Measurements from ENCODE around the gene C1QTNF6.

Gene C1QTNF6

DNA sequence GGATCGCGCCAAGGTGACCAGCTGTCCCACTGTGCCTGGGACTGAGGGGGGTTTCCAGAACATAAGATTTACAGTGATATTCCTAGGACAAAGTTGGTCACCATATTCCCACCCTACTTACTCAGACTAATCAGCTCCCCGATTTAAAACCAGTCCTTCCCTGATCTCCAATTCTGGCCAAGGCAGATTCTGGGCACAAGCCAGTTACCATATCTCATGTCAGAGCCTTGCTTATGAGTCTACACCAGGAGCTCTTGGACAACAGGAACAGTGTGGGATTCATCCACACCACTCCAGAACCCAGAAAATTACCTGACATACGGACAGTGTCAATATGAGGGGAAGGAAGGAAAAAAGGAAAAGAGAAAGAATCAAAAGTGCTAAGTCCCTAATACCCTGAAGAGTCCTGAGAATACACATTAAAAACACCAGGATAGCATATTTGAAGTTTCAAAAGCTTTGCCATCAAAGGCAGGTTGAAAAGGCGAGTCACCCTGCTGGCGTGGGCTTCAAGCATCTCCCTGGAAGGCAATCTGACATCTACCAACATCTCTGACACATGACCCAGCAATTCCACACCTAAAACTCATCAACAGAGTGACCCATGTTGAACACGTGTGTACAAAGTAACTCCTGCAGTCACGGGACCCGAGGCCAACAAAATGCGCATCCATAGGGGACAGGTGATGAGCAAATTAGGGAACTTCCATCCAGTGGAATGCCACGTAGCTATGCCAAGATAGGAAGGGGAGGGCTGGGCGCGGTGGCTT is 30.3 kb downstream of the C1QTNF6 start:
- no peak for DNase-seq

GRCh38 chr22:37156686-37157435 is 31.2 kb downstream of the C1QTNF6 start:
- no peak for DNase-seq

DNA sequence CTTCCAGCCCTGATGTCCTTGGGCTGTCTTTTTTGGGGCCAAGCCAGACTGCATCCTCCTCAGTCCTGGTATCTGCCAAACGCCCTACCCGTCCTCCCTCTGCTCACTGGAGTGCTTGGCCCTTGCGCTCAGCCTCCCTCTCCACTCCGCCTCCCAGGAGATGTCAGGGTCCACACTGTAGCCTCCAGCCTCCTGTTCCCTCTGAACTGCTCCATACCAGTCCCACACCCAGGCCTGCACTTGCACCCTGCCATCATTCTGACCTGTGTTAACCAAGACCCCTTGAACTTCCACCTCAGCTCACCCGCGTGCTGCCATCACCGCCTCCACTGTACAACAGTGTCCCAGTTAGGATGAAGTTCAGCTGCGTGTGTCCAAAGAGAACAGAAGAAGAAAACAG is 32.1 kb downstream of the C1QTNF6 start:
- no peak for DNase-seq

- DNase-seq = no peak
These were observed 32.9 kb downstream of the C1QTNF6 start for GRCh38 chr22:37154925-37155712.

GRCh38 chr22:37153901-37154300 is 34.1 kb downstream of the C1QTNF6 start:
- DNase-seq = no peak

GRCh38 chr22:37151401-37151800 is 36.6 kb downstream of the C1QTNF6 start:
- DNase-seq = no peak

DNA sequence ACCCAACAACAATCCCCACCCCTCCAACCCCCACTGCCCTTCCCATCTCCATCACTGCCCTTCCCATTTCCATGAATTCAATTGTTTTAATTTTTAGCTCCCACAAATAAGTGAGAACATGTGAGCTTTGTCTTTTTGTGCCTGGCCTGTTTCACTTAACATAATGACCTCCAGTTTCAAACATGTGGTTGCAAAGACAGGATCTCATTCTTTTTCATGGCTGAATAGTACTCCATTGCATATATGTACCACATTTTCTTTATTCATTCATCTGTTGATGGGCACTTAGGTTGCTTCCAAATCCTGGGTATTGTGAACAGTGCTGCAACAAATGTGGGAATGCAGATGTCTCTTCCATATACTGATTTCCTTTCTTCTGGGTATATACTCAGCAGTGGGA is 37.3 kb downstream of the C1QTNF6 start:
- no peak for DNase-seq

- DNase-seq = no peak
These were observed 39.0 kb downstream of the C1QTNF6 start for GRCh38 chr22:37148742-37149665.

DNA sequence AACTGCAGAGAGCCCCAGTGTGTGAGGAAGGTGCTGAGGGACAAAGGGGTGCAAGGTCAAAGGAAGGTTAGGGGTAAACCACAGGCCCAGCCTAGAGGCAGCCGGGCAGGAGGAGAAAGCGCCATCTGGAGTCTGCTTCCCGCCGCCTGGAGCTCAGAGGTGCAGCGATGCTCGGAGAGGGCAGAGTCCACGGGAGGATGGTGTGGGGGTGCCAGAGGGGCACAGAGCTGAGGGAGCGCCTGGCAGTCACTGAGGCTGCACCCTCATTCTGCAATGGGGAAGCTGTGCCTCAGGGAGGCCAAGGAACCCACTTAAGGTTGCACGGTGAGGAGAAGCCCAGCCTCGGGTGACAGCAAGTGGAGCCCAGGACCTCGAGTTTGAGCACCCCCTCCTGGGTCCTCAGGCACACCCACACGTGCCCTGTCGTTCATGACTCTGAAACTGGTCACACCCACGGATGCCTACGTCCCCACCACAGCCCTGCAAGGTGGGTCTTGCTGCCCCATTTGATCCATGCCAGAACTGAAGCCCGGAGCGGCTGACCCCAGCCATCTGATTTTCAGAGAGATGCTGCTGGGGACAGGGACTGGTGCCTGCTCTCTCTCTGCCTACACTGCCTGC is 39.9 kb downstream of the C1QTNF6 start:
- DNase-seq = no peak

GRCh38 chr22:37147186-37147990 is 40.7 kb downstream of the C1QTNF6 start:
- no peak for DNase-seq

GRCh38 chr22:37146507-37147180 is 41.4 kb downstream of the C1QTNF6 start:
- no peak for DNase-seq

DNA sequence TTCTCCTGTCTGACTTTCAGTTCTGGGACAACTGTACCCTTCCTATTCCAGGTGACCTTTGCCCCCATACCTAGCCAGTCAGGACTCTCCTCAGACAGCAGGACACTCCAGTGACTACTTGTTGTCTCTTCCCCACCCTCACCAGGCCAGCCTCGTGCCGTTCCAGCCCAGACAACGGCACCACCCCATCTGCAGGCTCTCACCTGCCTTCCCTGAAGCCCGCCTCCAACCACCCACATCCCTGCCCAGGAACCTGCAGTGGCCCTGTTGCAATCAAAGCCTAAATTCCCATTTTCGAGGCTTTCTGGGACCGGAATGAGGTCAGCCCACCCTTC is 42.0 kb downstream of the C1QTNF6 start:
- no peak for DNase-seq

DNA sequence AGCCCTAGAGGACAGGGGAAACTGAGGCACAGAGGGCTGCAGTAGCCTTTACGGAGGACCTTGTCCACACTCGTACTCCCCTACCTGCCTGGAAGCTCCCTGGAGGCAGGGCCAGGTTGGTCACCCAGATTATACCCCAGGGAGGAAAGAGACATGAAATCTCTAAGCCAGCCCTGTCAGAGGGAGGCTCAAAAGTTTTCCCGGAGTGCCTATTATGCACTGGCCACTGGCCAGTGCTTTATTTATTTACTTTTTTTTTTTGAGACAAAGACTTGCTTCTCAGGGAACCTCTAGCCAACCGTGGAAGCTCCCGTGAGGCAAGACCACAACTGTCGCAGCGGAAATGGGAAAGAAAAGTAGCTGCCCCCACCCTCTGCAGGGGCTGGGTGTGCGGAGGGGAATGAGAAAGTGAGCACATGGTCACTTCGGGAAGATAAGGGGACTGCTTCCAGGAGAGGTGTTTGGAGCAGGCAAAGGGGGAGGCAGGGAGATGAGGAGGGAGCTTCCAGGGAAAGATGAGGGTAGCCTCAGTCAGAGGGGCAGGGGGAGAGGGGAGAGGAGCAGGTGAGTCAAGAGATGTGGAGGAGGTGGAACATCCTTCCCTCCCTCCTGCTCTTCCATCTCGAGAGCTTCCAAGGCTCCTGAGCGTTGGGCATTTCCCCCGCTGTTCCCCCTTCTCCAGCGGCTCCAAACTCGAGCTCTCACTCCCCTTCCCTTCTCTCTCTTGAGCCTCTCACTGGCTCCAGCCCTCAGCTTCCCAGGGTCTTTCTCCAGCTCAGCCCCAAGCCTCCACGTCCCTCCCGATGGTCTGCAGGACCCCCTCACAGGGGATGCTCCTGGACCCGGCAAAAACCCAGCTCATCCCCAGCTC is 42.6 kb downstream of the C1QTNF6 start:
- no peak for DNase-seq

- DNase-seq = no peak
These were observed 43.9 kb downstream of the C1QTNF6 start for GRCh38 chr22:37144180-37144554.

DNA sequence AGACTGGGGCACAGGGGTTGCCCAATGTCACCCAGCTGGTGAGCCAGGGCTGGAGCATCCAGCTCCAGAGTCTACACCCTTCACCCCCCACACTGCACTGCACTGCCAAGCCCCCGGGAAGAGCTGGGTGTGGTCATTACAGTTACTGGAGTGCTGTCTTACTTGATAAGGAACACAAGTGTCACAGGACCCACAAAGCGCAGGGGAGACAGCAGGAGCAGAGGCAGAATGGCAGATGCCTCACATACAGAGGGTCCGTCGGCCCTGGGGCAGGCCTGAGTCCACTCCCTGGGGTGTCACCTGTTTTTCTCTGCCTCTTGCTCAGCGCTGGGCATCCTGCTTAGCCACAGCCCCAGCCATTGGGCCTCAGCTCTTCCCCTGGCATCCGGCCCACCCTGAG is 46.1 kb downstream of the C1QTNF6 start:
- DNase-seq = no peak

- DNase-seq = no peak
These were observed 46.6 kb downstream of the C1QTNF6 start for GRCh38 chr22:37141476-37141875.

DNA sequence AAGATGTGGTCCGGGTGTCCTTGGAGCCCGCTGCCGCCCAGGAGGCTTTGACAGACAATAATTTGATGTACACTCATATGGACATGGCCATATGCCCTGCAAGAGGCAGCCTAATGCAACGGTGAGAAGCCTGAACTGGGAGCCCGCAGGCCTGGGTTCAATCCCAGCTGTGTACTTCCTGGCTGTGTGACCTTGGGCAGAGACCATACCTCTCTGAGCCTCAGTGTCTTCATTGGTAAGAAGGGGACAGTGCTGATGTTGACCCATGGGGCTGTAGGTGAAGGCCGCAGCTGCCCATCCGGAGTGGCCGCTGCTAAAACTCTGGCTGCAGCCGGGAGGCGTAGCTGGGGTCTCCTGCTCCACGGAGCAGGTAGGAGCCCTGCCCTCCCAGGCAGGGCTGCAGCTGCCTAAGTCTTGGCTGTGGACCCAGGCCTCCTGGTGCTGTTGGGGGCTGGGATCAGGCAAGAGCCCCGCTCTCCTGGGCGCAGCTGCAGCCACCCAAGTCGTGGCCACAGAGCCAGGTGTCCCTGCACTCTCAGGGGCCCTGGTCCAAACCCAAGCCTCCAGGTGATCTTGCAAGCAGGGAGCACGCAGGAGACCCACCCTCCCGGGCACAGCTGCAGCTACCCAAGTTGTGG is 47.2 kb downstream of the C1QTNF6 start:
- DNase-seq = no peak

GRCh38 chr22:37139762-37140161 is 48.3 kb downstream of the C1QTNF6 start:
- DNase-seq = no peak

Data from T1000 (cell line).